T-cell (primary cell): ENCODE data around the gene RTRAF. TPM values are rescaled to one million over a fixed set of nuclear protein-coding genes. Genes with fewer than 3 reads are reported as not detected.

Experiments used
- ATAC-seq, 4 experiments: fragments of 200-7000 bp in 3 of 4; fragments of 150-1000 bp in 1 of 4; cut with Tn5 transposase; replicated peaks in 1 of 4; 1 replicate in 3 of 4; 2 replicates in 1 of 4; pipeline ENCODE4 v1.10.0; 2021; ENCODE audit warnings: moderate library complexity in 3 of 4, mild to moderate bottlenecking in 2 of 4, moderate number of reproducible peaks in 1 of 4
- CTCF ChIA-PET, 2 donors: fragments of 300-600 bp; sonication (Branson Sonifier 250); formaldehyde crosslinking; loops; one replicate each; lab custom pipeline; 2022; ENCODE audit warnings: antibody characterized with exemption in 2 of 2; lab: Charles Lee
- POLR2A ChIA-PET, 2 donors: fragments of 300-600 bp; sonication (Branson Sonifier 250); formaldehyde crosslinking; loops; one replicate each; lab custom pipeline; 2022; ENCODE audit warnings: antibody characterized with exemption in 2 of 2; lab: Charles Lee
- DNase-seq, 35 experiments: peaks; one replicate each; pipeline versions ENCODE4 v3.0.0 to v3.0.0-alpha.2; 2013 to 2023
- H3K27ac ChIP-seq: one replicate; pipeline ENCODE4 v1.5.1; 2013; ENCODE audit warnings: low read length
- H3K27me3 ChIP-seq, 2 experiments: replicated peaks in 1 of 2; 1 replicate in 1 of 2; 2 replicates in 1 of 2; pipeline versions ENCODE4 v1.6.1 to v1.7.0; 2013; ENCODE audit warnings: low read length in 1 of 2, mixed read lengths in 1 of 2; ENCODE audit not compliant: control insufficient read depth in 2 of 2, insufficient read depth in 2 of 2; ENCODE audit errors: extremely low read depth in 1 of 2
- H3K36me3 ChIP-seq, 2 donors: 1 replicate in 1 of 2; 2 replicates in 1 of 2; pipeline versions ENCODE4 v1.6.1 to v1.7.0; 2013; ENCODE audit warnings: low read length in 1 of 2; ENCODE audit not compliant: control insufficient read depth in 2 of 2, insufficient read depth in 1 of 2; ENCODE audit errors: extremely low read depth in 1 of 2
- H3K4me1 ChIP-seq, 2 experiments: 1 replicate in 1 of 2; 2 replicates in 1 of 2; pipeline versions ENCODE4 v1.6.1 to v1.7.0; 2013; ENCODE audit warnings: low read length in 2 of 2, mixed read lengths in 1 of 2; ENCODE audit not compliant: insufficient read depth in 2 of 2, control insufficient read depth in 1 of 2; ENCODE audit errors: extremely low read depth in 1 of 2
- H3K4me3 ChIP-seq, 2 donors: 1 replicate in 1 of 2; 2 replicates in 1 of 2; pipeline versions ENCODE4 v1.5.1 to v1.7.0; 2013; ENCODE audit warnings: mild to moderate bottlenecking in 2 of 2, low read length in 1 of 2, moderate library complexity in 1 of 2; ENCODE audit not compliant: control insufficient read depth in 1 of 2; ENCODE audit errors: extremely low read depth in 1 of 2
- H3K9me3 ChIP-seq: 2 replicates; pipeline ENCODE4 v1.7.0; 2013
- H3K27ac Mint-ChIP-seq, 2 donors: one replicate each; pipeline ENCODE4 v1.8.0; 2020 to 2021; ENCODE audit warnings: mild to moderate bottlenecking in 2 of 2, mixed read lengths in 2 of 2
- H3K27me3 Mint-ChIP-seq, 2 donors: one replicate each; pipeline ENCODE4 v1.8.0; 2021 to 2022; ENCODE audit warnings: mixed read lengths in 2 of 2
- H3K36me3 Mint-ChIP-seq: one replicate; pipeline ENCODE4 v1.8.0; 2021; ENCODE audit warnings: mixed read lengths
- H3K4me1 Mint-ChIP-seq, 3 donors: one replicate each; pipeline ENCODE4 v1.8.0; 2020 to 2022; ENCODE audit warnings: mixed read lengths in 3 of 3, mild to moderate bottlenecking in 1 of 3
- H3K4me3 Mint-ChIP-seq, 3 donors: one replicate each; pipeline ENCODE4 v1.8.0; 2020 to 2022; ENCODE audit warnings: mild to moderate bottlenecking in 3 of 3, mixed read lengths in 3 of 3, moderate library complexity in 3 of 3
- H3K9me3 Mint-ChIP-seq, 3 donors: one replicate each; pipeline ENCODE4 v1.8.0; 2020 to 2022; ENCODE audit warnings: mixed read lengths in 3 of 3
- WGBS: methylation state at CpG from one replicate; pipeline ENCODE4 v1.1.5; 2013; ENCODE audit warnings: missing lambda C conversion rate; ENCODE audit not compliant: insufficient coverage; 5-methylcytosine and 5-hydroxymethylcytosine counted together
- total RNA-seq, 35 experiments: library from RNA in 6 of 35; stranded (reverse) in 6 of 35; fragments of 120-200 nt in 1 of 35; gene quantifications; one replicate each; pipeline versions ENCODE4 v1.2.1 to v1.2.4 and lab custom pipeline; 2013 to 2026

RTRAF gene
- total RNA-seq, 5 donors from 2014 or later (not counting 1 experiment from before 2014, with no cell fraction given) = 97.4 to 139 (median 110) TPM

DNA sequence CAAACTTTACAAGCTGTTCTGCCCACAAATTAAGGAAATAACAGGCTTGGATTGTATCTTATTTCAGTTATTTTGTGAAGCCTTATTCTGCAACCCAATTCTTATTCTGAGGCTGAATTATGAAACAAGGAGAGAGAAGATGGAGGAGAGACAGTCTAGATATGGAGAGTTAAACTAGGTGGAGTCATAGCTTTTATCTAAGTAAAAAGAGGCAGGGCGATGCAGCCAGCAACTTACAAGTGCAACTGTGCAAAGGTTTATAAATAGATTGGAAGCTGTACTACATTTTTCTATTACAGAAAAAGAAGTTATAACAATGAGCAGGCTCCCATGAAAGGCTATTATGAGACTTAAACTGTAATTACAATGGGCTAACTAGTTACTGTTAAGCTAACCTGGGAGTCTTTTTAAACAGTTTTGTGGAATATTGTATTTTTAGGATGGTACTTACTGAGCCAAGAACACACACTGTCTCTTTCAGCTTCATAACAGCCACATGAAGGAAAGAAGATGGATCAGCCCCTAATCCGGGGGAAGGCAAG is 57.1 kb downstream of the RTRAF start:
- H3K4me1 ChIP-seq = no peaks in the 10 kb centered on the region
- H3K4me1 Mint-ChIP-seq = peaks cover 0 to 4% (median 0%) of the 10 kb centered on the region in 3 donors
- no peak overlapping the region for H3K27ac ChIP-seq
- no peak overlapping the region for H3K4me3 ChIP-seq
- H3K36me3 ChIP-seq = no peaks in the 10 kb centered on the region
- DNase-seq (no peak), ATAC-seq (no peak)
- no peaks in the 10 kb centered on the region for H3K9me3 ChIP-seq
- no peak overlapping the region for H3K4me3 Mint-ChIP-seq
- no CpG with 5 or more reads among the region's 2 CpGs for whole genome bisulfite sequencing
- no peaks in the 10 kb centered on the region for H3K36me3 Mint-ChIP-seq
- H3K9me3 Mint-ChIP-seq = no peaks in the 10 kb centered on the region
- peaks cover 3 to 4% of the 10 kb centered on the region in 2 donors for H3K27me3 Mint-ChIP-seq
- ChIA-PET CTCF (interaction anchor here in 1 of 2 donors (0.7 kb wide), 1 partner anchor 81 kb away, joined by 7 read pairs; no protein-coding TSS in a partner anchor), POLR2A (interaction anchor here (0.6 kb wide), 4 partner anchors 9 to 642 kb away, joined by 4 to 7 read pairs (median 6); no protein-coding TSS in a partner anchor)
- H3K27ac Mint-ChIP-seq = no peak overlapping the region
- H3K27me3 ChIP-seq = peaks cover 0 to 3% of the 10 kb centered on the region in 2 experiments

DNA sequence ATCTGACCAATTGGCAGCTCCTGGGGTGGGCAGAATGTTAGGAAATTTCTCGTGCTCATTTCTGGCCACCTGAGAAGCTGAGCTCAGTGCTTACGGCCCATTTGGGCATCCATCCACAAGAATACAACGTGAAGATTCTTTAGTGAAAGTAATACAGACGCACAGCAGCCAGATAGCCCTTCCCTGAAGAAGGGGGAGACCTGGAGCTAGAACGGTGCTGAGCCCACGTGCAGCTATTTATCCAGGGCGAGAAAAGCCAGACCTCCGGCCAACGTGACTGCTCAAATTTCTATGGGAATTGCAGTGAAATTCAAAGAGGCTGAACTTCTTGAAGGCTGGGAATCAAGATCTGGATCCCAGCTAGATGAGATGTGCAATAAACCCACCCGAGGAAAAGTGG is 58.8 kb downstream of the RTRAF start:
- Histone ChIP-seq H3K4me1 (no peaks in the 10 kb centered on the region), H3K36me3 (no peaks in the 10 kb centered on the region), H3K27me3 (peaks cover 0 to 2% of the 10 kb centered on the region in 2 experiments), H3K9me3 (no peaks in the 10 kb centered on the region), H3K4me3 (no peak overlapping the region), H3K27ac (no peak overlapping the region)
- Mint-ChIP-seq H3K9me3 (no peaks in the 10 kb centered on the region), H3K4me3 (no peak overlapping the region), H3K27ac (no peak overlapping the region), H3K36me3 (peaks cover 2% of the 10 kb centered on the region), H3K4me1 (peaks cover 0 to 4% (median 0%) of the 10 kb centered on the region in 3 donors), H3K27me3 (peaks cover 6 to 8% of the 10 kb centered on the region in 2 donors)
- POLR2A ChIA-PET = no interaction called here
- ATAC-seq (no peak), DNase-seq (no peak)
- WGBS = 94% methylated on average over 7 of the region's 10 CpGs
- CTCF ChIA-PET = no interaction called here

DNA sequence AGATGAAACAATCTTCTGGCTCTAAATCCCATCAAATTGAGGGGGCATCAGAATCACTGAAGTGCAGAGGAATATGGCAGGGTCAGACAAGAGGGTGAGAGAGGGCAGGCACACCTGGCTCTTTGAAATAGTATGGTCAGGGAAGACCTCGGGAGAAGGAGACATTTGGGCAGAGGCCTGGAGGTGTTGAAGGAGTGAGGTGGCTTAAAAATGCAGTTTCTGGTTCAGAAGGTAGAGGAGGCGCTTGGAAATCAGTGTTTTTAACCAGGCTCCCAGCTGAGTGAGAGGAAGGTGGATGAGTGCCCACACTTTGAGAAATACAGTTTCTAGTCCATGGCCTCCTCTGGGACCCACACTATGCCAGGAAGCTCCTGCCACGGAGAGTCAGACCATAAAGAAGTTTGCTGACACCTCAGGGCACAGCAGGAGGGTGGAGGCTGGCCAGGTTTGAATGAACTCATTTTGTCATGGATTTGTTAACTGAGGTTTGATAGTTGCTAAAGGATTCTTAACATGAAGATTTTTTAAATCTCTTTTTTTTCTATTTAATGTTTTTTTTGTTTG is 59.4 kb downstream of the RTRAF start:
- no peaks in the 10 kb centered on the region for H3K9me3 Mint-ChIP-seq

DNA sequence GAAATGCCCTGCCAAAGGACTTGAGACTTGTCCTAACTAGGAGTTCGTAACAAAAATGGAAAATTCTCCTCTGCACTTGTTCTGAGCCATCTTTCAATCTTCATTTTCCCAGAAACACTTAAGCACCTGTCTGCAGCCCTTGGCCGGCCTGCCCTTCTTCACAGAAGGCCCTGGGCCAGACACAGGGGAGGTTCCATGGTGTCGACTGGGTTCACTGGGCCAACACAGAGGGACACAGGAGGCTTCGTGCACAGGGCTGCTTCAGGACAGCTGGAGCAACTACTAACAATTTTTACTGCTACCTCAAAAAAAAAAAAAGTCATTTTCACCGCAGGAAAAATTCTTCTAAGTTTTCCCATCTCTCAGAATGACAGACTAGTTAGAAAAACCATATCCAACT is 59.9 kb downstream of the RTRAF start:
- H3K9me3 Mint-ChIP-seq = no peaks in the 10 kb centered on the region
- ChIA-PET POLR2A (no interaction called here), CTCF (no interaction called here)
- Histone ChIP-seq H3K36me3 (no peaks in the 10 kb centered on the region), H3K27me3 (peaks cover 0 to 8% of the 10 kb centered on the region in 2 experiments), H3K27ac (no peak overlapping the region), H3K9me3 (no peaks in the 10 kb centered on the region), H3K4me1 (no peaks in the 10 kb centered on the region), H3K4me3 (no peak overlapping the region)
- H3K27me3 Mint-ChIP-seq = peaks cover 3 to 11% of the 10 kb centered on the region in 2 donors
- H3K4me1 Mint-ChIP-seq = no peaks in the 10 kb centered on the region
- DNase-seq (no peak), ATAC-seq (no peak)
- H3K36me3 Mint-ChIP-seq = peaks cover 2% of the 10 kb centered on the region
- 100% methylated on average over 2 of the region's 5 CpGs for WGBS
- no peak overlapping the region for H3K4me3 Mint-ChIP-seq
- no peak overlapping the region for H3K27ac Mint-ChIP-seq

More for the DNA sequence above, 59.4 kb downstream of the RTRAF start:
- Histone ChIP-seq H3K4me3 (no peak overlapping the region), H3K36me3 (no peaks in the 10 kb centered on the region), H3K9me3 (no peaks in the 10 kb centered on the region), H3K27me3 (peaks cover 0 to 5% of the 10 kb centered on the region in 2 experiments), H3K4me1 (no peaks in the 10 kb centered on the region), H3K27ac (no peak overlapping the region)
- H3K27me3 Mint-ChIP-seq = peaks cover 5 to 7% of the 10 kb centered on the region in 2 donors
- DNase-seq = no peak
- peaks cover 0 to 2% (median 0%) of the 10 kb centered on the region in 3 donors for H3K4me1 Mint-ChIP-seq
- peaks cover 2% of the 10 kb centered on the region for H3K36me3 Mint-ChIP-seq
- 70% methylated on average over 3 of the region's 3 CpGs for WGBS
- CTCF ChIA-PET = no interaction called here
- POLR2A ChIA-PET = no interaction called here
- H3K27ac Mint-ChIP-seq = no peak overlapping the region
- ATAC-seq = no peak
- no peak overlapping the region for H3K4me3 Mint-ChIP-seq

GRCh38 chr14:52049721-52050588 is 60.6 kb downstream of the RTRAF start:
- peaks cover 2% of the 10 kb centered on the region for H3K36me3 Mint-ChIP-seq
- no peaks in the 10 kb centered on the region for H3K9me3 Mint-ChIP-seq
- H3K27me3 Mint-ChIP-seq = peaks cover 6 to 14% of the 10 kb centered on the region in 2 donors
- ChIA-PET CTCF (no interaction called here), POLR2A (no interaction called here)
- no peak overlapping the region for H3K27ac ChIP-seq
- no peak for DNase-seq
- H3K9me3 ChIP-seq = no peaks in the 10 kb centered on the region
- H3K36me3 ChIP-seq = no peaks in the 10 kb centered on the region
- H3K27ac Mint-ChIP-seq = no peak overlapping the region
- H3K4me1 ChIP-seq = no peaks in the 10 kb centered on the region
- ATAC-seq = no peak
- H3K4me1 Mint-ChIP-seq = no peaks in the 10 kb centered on the region
- WGBS = 96% methylated on average over 4 of the region's 6 CpGs
- peaks cover 0 to 8% of the 10 kb centered on the region in 2 experiments for H3K27me3 ChIP-seq
- no peak overlapping the region for H3K4me3 Mint-ChIP-seq
- no peak overlapping the region for H3K4me3 ChIP-seq

DNA sequence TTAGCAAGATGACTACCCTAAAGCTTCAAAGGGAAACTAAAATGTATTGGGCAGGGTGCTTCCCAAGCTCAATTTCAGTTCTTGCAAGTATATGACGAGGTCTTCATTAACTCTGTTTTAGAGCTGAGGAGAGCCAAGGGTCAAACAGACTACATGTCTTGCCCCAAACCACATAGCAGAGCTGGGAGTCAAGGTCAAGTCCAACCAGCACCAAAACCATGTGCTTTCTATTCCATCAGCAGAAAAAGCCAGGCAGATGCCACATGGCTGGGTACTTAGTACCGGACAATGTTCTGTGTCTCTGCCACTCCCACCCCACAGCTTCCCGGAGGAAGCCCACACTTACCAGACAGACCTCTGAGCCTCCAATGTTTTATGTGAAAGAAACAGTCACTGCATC is 61.9 kb downstream of the RTRAF start:
- Histone ChIP-seq H3K9me3 (no peaks in the 10 kb centered on the region), H3K27me3 (peaks cover 0 to 8% of the 10 kb centered on the region in 2 experiments), H3K36me3 (no peaks in the 10 kb centered on the region), H3K4me1 (no peaks in the 10 kb centered on the region), H3K27ac (no peak overlapping the region), H3K4me3 (no peak overlapping the region)
- WGBS = 83% methylated on average over 3 of the region's 3 CpGs
- H3K36me3 Mint-ChIP-seq = peaks cover 2% of the 10 kb centered on the region
- no peak for DNase-seq
- H3K27ac Mint-ChIP-seq = no peak overlapping the region
- H3K27me3 Mint-ChIP-seq = peaks cover 8 to 15% of the 10 kb centered on the region in 2 donors
- H3K4me1 Mint-ChIP-seq = no peaks in the 10 kb centered on the region
- no peaks in the 10 kb centered on the region for H3K9me3 Mint-ChIP-seq
- no peak for ATAC-seq
- no peak overlapping the region for H3K4me3 Mint-ChIP-seq
- POLR2A ChIA-PET = no interaction called here
- CTCF ChIA-PET = interaction anchor here in 1 of 2 donors (0.6 kb wide), 1 partner anchor 182 kb away, joined by 3 read pairs; no protein-coding TSS in a partner anchor
